HG02678 (cell line): ENCODE results near the gene CLDN7.

Experiments
- ATAC-seq: cut with Tn5 transposase; IDR thresholded peaks from one replicate; pipeline ENCODE4 v1.9.1; 2021; ENCODE audit warnings: mild to moderate bottlenecking, moderate library complexity; ENCODE audit not compliant: unreplicated experiment

CLDN7 gene

GRCh38 chr17:7289256-7290032 lies 27.2 kb upstream of the CLDN7 start:
- ATAC-seq, result no peak

GRCh38 chr17:7285679-7286078 lies 23.4 kb upstream of the CLDN7 start:
- no peak for ATAC-seq

GRCh38 chr17:7284911-7285310 lies 22.6 kb upstream of the CLDN7 start:
- ATAC-seq, result no peak

GRCh38 chr17:7283471-7284216 lies 21.4 kb upstream of the CLDN7 start:
- ATAC-seq, result no peak

- no peak for ATAC-seq
Observed at GRCh38 chr17:7282752-7283321, 20.6 kb upstream of the CLDN7 start.

- ATAC-seq, result no peak
Observed at GRCh38 chr17:7281953-7282751, 19.9 kb upstream of the CLDN7 start.

GRCh38 chr17:7281074-7281952 lies 19.0 kb upstream of the CLDN7 start, which contains the start of gene SLC2A4:
Gene SLC2A4, plus strand, starts transcription at chr17:7281718. Its CDS starts 217 bp downstream, at chr17:7281935.
- ATAC-seq, result peak; percentile 66

- ATAC-seq, result peak; percentile 66
Observed at GRCh38 chr17:7280519-7281073, 18.3 kb upstream of the CLDN7 start.

GRCh38 chr17:7279448-7279847 lies 17.2 kb upstream of the CLDN7 start:
- ATAC-seq, result no peak

- no peak for ATAC-seq
Observed at GRCh38 chr17:7266784-7267183, 4.5 kb upstream of the CLDN7 start.

GRCh38 chr17:7263801-7264078 lies 1.5 kb upstream of the CLDN7 start:
- ATAC-seq, result no peak

GRCh38 chr17:7262935-7263800 lies 890 bp upstream of the CLDN7 start:
- ATAC-seq, result no peak

- no peak for ATAC-seq
Observed at GRCh38 chr17:7261379-7262191, 693 bp downstream of the CLDN7 start.

- no peak for ATAC-seq
Observed at GRCh38 chr17:7260651-7261378, 1.5 kb downstream of the CLDN7 start.

- no peak for ATAC-seq
Observed at GRCh38 chr17:7260151-7260550, 2.1 kb downstream of the CLDN7 start.

- no peak for ATAC-seq
Observed at GRCh38 chr17:7259555-7259889, 2.8 kb downstream of the CLDN7 start.

GRCh38 chr17:7258731-7259554 lies 3.3 kb downstream of the CLDN7 start:
- no peak for ATAC-seq
